ENCODE data around the gene PTGR3.

Gene PTGR3

DNA sequence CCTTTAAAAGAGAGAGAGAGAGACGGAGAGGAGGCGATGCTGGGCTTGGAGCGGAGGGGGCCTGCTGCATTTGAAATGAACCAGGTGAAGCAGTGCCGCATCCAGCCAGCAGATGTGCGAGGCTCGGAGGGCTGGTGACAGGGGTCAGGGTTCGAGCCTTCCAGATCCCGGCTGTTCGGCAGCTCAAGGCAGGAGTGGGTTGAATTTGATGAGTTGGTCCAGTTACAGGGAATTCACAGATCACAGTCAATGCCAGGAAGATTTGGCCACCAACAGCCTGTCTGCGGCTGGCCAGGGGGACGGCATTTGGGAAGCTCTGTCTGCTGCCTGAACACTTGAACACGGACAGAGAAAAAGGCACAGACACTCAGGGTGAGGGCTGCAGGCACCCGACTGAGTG lies 48.6 kb downstream of the PTGR3 start:
- H3K4me3 ChIP-seq (replicated peaks in 1 of 2; ENCODE audit: low read depth in 2 of 2, low read length in 2 of 2): no peak overlapping the region
- DNase-seq (ENCODE audit: low read depth in 2 of 2): peak in 1 of 2 donors; percentile 4

DNA sequence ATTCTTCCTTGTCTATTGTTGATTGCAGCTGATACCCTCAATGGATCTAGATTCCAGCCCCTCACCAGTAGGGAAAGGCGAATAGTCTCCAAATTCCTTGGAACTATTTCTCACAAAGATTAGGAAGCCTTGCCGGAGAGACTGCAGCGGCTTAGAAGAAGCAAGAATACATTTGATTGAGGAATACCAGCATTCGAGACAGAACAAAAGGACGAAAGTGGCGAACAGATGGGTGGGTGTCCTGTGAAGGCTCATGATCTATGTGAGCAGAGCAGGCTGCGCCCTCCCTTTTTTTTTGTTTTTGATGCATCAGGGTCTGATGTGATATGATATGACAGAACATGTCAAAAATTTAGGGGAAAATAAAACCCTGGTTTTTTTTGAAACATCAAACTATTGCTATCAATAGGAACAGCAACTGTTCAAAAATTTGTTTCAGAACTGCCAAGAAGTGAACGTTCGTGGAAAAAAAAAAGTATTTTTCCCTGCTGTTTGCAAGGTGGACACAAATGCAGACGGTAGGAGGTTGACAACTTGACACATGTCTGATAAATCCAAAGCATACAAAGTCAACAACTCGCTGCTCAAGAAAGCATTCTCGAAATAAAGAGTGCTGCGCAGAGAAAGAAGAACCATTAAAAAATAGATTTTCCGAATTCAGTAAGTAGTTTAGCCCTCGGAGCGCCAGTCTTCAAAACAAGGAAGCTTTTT lies 49.1 kb downstream of the PTGR3 start:
- no peak overlapping the region for H3K4me3 ChIP-seq (replicated peaks in 1 of 2; ENCODE audit: low read depth in 2 of 2, low read length in 2 of 2)
- DNase-seq (ENCODE audit: low read depth in 2 of 2): no peak
- TF ChIP-seq CTCF (IDR thresholded peaks at IDR 0.05; ENCODE audit: low read depth, low read length): no peak

More for the DNA sequence above, 48.6 kb downstream of the PTGR3 start:
- TF ChIP-seq CTCF (IDR thresholded peaks at IDR 0.05; ENCODE audit: low read depth, low read length): no peak

DNA sequence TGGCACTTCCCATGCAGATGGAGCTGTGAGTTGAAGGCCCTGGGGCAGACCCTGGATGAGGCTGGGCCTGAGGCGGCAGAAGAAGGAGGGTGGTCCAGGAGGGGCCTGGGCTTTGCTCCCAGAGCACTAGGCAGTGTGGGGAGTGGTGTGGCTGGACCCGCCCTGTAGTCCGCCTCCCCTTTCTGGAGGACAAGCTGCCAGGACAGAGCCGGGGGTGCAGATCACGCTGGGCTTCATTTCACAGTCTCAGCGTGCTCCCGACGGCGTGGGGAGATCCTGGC lies 49.8 kb downstream of the PTGR3 start:
- no peak overlapping the region for H3K4me3 ChIP-seq (replicated peaks in 1 of 2; ENCODE audit: low read depth in 2 of 2, low read length in 2 of 2)
- no peak for DNase-seq (ENCODE audit: low read depth in 2 of 2)
- no peak for TF ChIP-seq CTCF (IDR thresholded peaks at IDR 0.05; ENCODE audit: low read depth, low read length)

Measured in cardiac fibroblast (primary cell).